HuH-7 (cell line): ENCODE results near the gene SNAP25.

Experiments
- DNase-seq: peaks from one replicate; pipeline ENCODE4 v3.0.0; 2011; ENCODE audit warnings: low spot score

Gene SNAP25

GRCh38 chr20:10332656-10333415 lies 114.2 kb downstream of the SNAP25 start:
- DNase-seq: no peak

DNA sequence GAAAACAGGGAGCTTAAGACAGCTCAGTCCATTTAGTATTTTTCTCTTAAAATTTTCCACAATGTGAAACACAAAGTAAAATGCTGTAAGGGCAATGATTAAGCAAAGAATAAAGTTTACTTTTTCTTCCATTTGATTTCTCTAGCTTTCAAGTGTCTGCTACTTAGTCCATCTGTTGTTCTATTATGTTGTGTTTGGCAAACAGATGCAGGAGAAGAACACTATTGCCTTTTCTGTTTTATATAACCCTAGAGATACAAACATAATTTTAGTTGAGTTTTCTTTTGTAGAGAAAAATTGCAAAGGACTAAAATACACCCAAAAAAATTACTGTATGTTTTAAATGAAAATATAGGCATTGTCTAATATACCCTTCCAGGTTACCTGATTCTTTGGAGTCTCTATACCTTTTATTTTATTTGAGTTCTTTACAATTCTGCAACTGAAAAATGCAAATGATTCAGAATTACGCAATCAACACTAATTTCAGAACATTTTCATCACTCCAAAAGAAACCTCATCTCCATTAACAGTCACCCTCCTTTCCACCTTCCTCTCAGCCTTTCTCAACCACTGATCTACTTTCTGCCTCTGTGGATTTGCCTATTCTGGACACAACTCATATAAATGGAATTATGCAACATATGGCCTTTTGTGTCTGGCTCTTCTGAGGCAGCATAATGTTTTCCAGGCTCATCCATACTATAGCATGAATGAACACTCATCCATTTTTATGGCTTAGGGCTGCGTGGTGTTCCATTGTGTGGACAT lies 118.5 kb downstream of the SNAP25 start:
- DNase-seq: no peak

- DNase-seq: no peak
Observed at GRCh38 chr20:10338426-10339180, 120.0 kb downstream of the SNAP25 start.

DNA sequence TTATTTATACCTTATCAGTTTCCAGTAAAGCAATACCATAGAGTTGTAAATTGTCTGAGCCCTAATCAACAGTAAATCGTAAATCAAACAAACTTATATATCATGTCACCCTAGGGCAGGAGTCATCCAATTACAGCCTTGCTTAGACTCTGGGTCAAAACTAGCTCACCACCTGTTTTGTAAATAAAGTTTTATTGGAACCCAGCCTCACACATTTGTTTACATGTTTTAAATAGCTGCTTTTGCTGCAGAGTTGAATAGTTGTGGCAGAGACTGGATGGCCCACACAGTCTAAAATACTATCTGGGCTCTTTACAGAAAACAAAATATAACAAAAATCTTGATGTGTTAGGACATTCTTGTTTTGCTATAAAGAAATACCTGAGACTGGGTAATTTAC lies 121.0 kb downstream of the SNAP25 start:
- no peak for DNase-seq

DNA sequence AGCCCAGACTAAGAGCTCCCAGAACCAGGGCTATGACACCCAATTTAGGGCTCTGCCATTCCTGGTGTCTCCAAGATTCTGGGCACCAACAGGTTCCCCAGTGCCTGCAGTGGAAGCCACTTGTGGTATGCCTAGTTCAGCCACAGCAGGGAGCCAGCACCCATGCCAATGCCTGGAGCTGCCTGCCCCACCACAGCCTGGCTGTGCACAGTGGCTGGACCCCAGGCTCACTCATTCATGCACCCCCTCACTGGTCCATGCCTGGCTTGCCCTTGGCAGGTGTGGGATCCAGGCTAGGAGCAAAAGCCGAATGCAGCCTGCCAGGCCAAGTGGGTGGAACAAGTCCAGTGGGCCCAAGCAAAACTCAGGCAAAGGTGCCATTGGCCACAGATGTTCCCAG lies 123.5 kb downstream of the SNAP25 start:
- DNase-seq: no peak

GRCh38 chr20:10344953-10345352 lies 126.3 kb downstream of the SNAP25 start:
- no peak for DNase-seq

DNA sequence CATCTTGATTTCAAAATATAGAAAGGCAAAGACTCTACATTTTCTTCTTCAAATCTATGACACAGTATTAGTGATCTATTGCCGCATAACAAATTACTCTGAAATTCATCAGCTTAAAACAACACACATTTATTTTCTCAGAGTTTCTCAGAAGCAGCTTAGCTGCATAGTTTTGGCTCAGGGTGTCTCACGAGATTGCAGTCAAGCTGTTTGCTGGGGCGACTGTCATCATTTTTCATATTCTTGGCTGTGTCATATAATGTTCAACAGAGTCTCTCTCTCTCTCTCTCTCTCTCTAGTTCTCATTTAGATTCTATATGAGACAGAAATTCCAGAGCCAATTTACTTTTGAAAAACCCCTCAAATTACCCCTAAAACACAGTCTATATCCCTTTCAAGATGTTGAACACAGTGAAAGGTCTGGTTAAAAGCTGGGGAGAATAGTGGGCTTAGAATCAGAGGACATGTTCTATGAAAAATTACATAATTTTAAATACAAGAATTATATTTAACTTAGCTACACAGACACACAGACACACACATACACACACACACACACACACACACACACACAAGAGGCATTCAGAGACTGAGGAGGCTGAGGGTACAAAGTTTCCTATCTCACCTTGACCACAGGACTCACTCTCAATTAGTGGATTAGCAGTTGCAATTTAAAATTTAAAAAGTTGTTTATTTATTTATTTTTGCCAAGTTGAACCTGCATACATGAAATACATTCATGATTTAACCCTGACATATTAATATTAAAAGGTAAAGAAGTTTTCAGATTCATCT lies 128.7 kb downstream of the SNAP25 start:
- no peak for DNase-seq

- DNase-seq: no peak
Observed at GRCh38 chr20:10349118-10349517, 130.5 kb downstream of the SNAP25 start.

- DNase-seq: no peak
Observed at GRCh38 chr20:10350188-10350842, 131.7 kb downstream of the SNAP25 start.

DNA sequence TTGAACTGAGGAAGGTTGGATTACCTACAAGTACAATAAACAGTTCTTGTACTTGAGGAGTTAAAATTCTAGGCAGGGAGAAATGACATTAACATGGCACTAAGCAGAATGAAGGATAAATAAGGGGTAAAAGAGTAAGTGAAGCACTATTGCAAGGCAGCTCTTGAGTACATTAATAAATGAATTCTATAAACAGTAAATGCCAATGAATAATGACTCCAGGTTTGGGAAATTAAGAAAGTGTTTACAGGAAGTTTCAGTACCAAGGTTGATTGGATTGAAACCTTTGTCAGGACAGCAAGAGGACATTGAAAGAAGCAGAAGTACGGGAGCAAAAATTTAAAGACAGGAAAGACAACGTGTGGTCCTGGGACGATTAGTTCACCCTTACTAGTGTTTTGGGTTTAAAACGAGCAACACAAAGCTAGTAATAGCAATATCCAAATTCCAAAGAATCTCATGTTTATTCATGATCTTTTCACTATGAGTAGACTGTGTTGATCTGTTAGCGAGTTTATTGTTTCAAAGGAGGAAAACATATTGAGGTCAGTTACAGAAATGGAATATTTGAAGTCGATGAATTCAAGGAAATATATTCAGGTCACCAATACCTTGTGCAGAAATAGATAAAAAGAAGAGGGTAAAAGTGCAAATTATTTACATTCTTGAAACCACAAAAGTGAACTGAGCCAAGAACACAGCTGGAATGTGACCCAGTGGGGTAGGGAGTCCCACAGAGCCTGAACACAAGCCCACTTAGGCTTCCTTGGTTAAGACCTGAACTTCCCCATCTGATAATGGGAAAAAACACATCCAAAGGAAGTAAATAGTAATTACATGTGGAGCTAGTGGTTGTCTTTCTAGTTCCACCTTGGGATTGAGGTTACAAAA lies 134.5 kb downstream of the SNAP25 start:
- DNase-seq: no peak

- DNase-seq: no peak
Observed at GRCh38 chr20:10356628-10357027, 138.0 kb downstream of the SNAP25 start.
